BJ (cell line): ENCODE data around the gene PLA2R1. TPM values are rescaled to one million over a fixed set of nuclear protein-coding genes. Genes with fewer than 3 reads are reported as not detected.

Experiments used
- CTCF ChIA-PET: fragments of 350-600 bp; formaldehyde crosslinking; extraction: SDS; loops from one replicate; lab custom pipeline; 2021; ENCODE audit warnings: antibody characterized with exemption, inconsistent platforms; lab: Yijun Ruan, JAX
- POLR2A ChIA-PET: fragments of 300-600 bp; sonication (Branson Sonifier 250); formaldehyde crosslinking; extraction: SDS; loops from one replicate; lab custom pipeline; 2021; ENCODE audit warnings: antibody characterized with exemption; lab: Charles Lee
- DNase-seq: peaks from one replicate; pipeline ENCODE4 v3.0.0-alpha.2; 2011; ENCODE audit warnings: low read depth
- H3K27me3 ChIP-seq: 2 replicates; pipeline ENCODE4 v1.6.0; 2011; ENCODE audit warnings: low read length; ENCODE audit not compliant: control insufficient read depth, insufficient read depth
- H3K36me3 ChIP-seq: 2 replicates; pipeline ENCODE4 v1.5.1; 2011; ENCODE audit warnings: low read length; ENCODE audit not compliant: control insufficient read depth, insufficient read depth
- H3K4me3 ChIP-seq: 2 replicates; pipeline ENCODE4 v1.5.1; 2011; ENCODE audit warnings: low read depth, mild to moderate bottlenecking, control low read depth, low read length
- CTCF ChIP-seq: IDR thresholded peaks from 2 replicates; pipeline ENCODE4 v1.5.1; 2011; ENCODE audit warnings: low read depth, mild to moderate bottlenecking, control low read depth, inconsistent platforms, low read length, moderate library complexity; ENCODE audit not compliant: insufficient read depth
- polyA plus RNA-seq: library from polyadenylated mRNA; depleted of rRNA; stranded (reverse); fragments of >200 nt; gene quantifications from 2 replicates; pipeline ENCODE4 v1.2.3, GENCODE V29; 2011

PLA2R1 gene
- polyA plus RNA-seq, 1 experiment: 9.5 TPM

GRCh38 chr2:159897081-159897480 is 165.3 kb downstream of the PLA2R1 start:
- POLR2A ChIA-PET: no interaction called here
- TF ChIP-seq CTCF: no peak
- no peak for DNase-seq
- Histone ChIP-seq H3K4me3 (no peak overlapping the region), H3K36me3 (no peaks in the 10 kb centered on the region), H3K27me3 (peaks cover 5% of the 10 kb centered on the region; the same call in 1 of the 2 replicates)
- CTCF ChIA-PET: no interaction called here

GRCh38 chr2:159895258-159896065 is 167.0 kb downstream of the PLA2R1 start:
- Histone ChIP-seq H3K27me3 (peaks cover 5% of the 10 kb centered on the region; the same call in 1 of the 2 replicates), H3K36me3 (no peaks in the 10 kb centered on the region), H3K4me3 (no peak overlapping the region)
- POLR2A ChIA-PET: no interaction called here
- no peak for TF ChIP-seq CTCF
- no peak for DNase-seq
- CTCF ChIA-PET: interaction anchor here (0.7 to 1.1 kb wide), 2 partner anchors 11 to 15 kb away, joined by 3 read pairs; no protein-coding TSS in a partner anchor

GRCh38 chr2:159894145-159894838 is 168.1 kb downstream of the PLA2R1 start:
- ChIA-PET POLR2A (no interaction called here), CTCF (interaction anchor here (0.7 to 1.4 kb wide), 2 partner anchors 10 to 28 kb away, joined by 3 to 4 read pairs; no protein-coding TSS in a partner anchor)
- Histone ChIP-seq H3K4me3 (no peak overlapping the region), H3K36me3 (no peaks in the 10 kb centered on the region), H3K27me3 (peaks cover 5% of the 10 kb centered on the region; the same call in 1 of the 2 replicates)
- TF ChIP-seq CTCF: no peak
- DNase-seq: no peak

GRCh38 chr2:159892990-159893810 is 169.2 kb downstream of the PLA2R1 start:
- POLR2A ChIA-PET: no interaction called here
- Histone ChIP-seq H3K4me3 (no peak overlapping the region), H3K27me3 (no peaks in the 10 kb centered on the region), H3K36me3 (no peaks in the 10 kb centered on the region)
- CTCF ChIA-PET: interaction anchor here (1.0 to 1.4 kb wide), 2 partner anchors 7 to 29 kb away, joined by 3 to 4 read pairs; no protein-coding TSS in a partner anchor
- no peak for TF ChIP-seq CTCF
- DNase-seq: no peak
